Measurements from ENCODE around the gene FHOD3.
"Not testable (repeated sequence)": the region's sequence is repeated elsewhere in the genome, so short reads cannot be mapped to it uniquely, and the experiment has no call there.

FHOD3 gene

GRCh38 chr18:36711014-36711725, 413.7 kb downstream of the FHOD3 start:
- DNase-seq (ENCODE audit: low spot score), result no peak

GRCh38 chr18:36711813-36712444, 414.4 kb downstream of the FHOD3 start:
- no peak for DNase-seq (ENCODE audit: low spot score)

GRCh38 chr18:36714476-36714875, 417.0 kb downstream of the FHOD3 start:
- DNase-seq (ENCODE audit: low spot score), result no peak

- DNase-seq (ENCODE audit: low spot score), result no peak
These were observed 420.1 kb downstream of the FHOD3 start for GRCh38 chr18:36717422-36718110.

GRCh38 chr18:36718705-36719328, 421.3 kb downstream of the FHOD3 start:
- DNase-seq (ENCODE audit: low spot score), result no peak

- no peak for DNase-seq (ENCODE audit: low spot score)
These were observed 422.1 kb downstream of the FHOD3 start for GRCh38 chr18:36719630-36720029.

GRCh38 chr18:36721351-36721750, 423.8 kb downstream of the FHOD3 start:
- not testable (repeated sequence) for DNase-seq (ENCODE audit: low spot score)

GRCh38 chr18:36724169-36724568, 426.7 kb downstream of the FHOD3 start:
- no peak for DNase-seq (ENCODE audit: low spot score)

- DNase-seq (ENCODE audit: low spot score), result no peak
These were observed 427.1 kb downstream of the FHOD3 start for GRCh38 chr18:36724591-36725001.

- no peak for DNase-seq (ENCODE audit: low spot score)
These were observed 430.8 kb downstream of the FHOD3 start for GRCh38 chr18:36728345-36728744.

GRCh38 chr18:36729197-36729596, 431.7 kb downstream of the FHOD3 start:
- DNase-seq (ENCODE audit: low spot score), result no peak

- DNase-seq (ENCODE audit: low spot score), result no peak
These were observed 434.8 kb downstream of the FHOD3 start for GRCh38 chr18:36732264-36732663.

GRCh38 chr18:36733150-36733549, 435.6 kb downstream of the FHOD3 start:
- DNase-seq (ENCODE audit: low spot score), result no peak

- DNase-seq (ENCODE audit: low spot score), result no peak
These were observed 437.1 kb downstream of the FHOD3 start for GRCh38 chr18:36734596-36734995.

- DNase-seq (ENCODE audit: low spot score), result no peak
These were observed 437.6 kb downstream of the FHOD3 start for GRCh38 chr18:36735130-36735529.

GRCh38 chr18:36736094-36736493, 438.6 kb downstream of the FHOD3 start:
- DNase-seq (ENCODE audit: low spot score), result no peak

- no peak for DNase-seq (ENCODE audit: low spot score)
These were observed 439.8 kb downstream of the FHOD3 start for GRCh38 chr18:36737316-36737715.

- DNase-seq (ENCODE audit: low spot score), result no peak
These were observed 446.9 kb downstream of the FHOD3 start for GRCh38 chr18:36744261-36744876.

- no peak for DNase-seq (ENCODE audit: low spot score)
These were observed 447.9 kb downstream of the FHOD3 start for GRCh38 chr18:36745219-36745975.

GRCh38 chr18:36752929-36753865, 455.7 kb downstream of the FHOD3 start:
- no peak for DNase-seq (ENCODE audit: low spot score)
